ENCODE data around the gene DET1.
"Not testable (repeated sequence)": the region's sequence is repeated elsewhere in the genome, so short reads cannot be mapped to it uniquely, and the experiment has no call there.

DET1 gene

DNA sequence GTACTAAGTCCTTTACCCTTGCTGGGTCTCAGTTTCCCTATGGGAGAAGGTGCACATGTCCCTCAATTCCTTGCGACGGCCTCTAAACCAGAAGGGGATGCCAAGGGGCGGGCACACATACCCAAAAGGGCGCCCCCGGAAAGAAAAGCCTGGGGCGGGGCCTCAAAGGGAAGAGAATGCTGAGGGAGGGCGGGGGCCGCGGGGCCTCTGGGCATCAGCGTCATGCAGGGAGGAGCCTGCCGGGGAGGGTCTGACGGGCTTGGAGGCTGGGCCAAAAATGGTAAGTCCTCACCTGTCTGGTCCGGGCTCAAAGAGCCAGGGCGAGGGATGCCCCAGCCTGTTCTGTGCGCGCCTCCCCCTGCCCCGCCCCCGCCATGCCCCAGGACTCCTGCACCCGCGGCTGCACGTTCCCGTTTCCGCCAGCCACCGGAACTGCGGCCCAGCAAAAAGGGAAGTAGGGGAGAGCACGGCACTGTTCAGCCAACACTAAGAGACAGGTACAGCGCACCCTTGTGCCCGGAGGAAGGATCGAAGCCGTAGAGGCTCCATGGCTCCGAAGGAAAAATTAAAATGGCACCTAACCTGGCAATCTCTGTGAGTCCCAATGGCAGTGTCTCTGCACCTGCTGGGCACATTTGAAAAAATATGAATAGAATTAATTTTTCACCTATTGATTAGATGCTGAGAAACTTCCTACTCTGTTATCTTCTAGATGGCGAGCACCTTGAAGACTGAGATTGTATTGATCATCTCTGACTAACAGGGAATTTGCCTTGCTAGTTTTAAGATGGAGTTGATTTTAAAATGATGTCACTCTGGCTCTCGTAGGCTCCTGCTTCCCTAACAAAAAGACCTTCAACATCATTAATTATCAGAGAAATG, at the start of gene DET1:
Gene DET1 (minus strand): TSS at position 434 of the 882 bp plus-strand sequence. CDS start 14,976 bp downstream, outside the sequence.
- DNase-seq (ENCODE audit: low read depth in 2 of 2): peak; percentile 87 to 94

- DNase-seq (ENCODE audit: low read depth in 2 of 2): no peak
Observed at GRCh38 chr15:88591384-88591783, 44.9 kb upstream of the DET1 start.

DNA sequence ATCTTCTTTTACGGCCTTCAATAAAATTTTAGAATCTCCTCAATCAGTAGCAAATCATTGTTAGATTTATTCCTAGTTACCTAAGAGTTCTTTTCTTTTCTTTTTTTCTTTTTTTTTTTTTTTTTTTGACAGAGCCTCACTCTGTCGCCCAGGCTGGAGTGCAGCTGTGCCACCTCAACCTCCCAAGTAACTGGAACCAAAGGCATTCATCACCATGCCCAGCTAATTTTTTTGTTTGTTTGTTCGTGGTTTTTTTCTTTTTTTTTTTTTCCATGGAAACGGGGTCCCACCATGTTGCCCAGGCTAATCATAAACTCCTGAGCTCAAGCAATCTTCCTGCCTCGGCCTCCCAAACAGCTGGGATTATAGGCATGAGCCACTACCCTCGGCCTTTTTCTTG, 44.3 kb upstream of the DET1 start:
- DNase-seq (ENCODE audit: low read depth in 2 of 2): no peak

DNA sequence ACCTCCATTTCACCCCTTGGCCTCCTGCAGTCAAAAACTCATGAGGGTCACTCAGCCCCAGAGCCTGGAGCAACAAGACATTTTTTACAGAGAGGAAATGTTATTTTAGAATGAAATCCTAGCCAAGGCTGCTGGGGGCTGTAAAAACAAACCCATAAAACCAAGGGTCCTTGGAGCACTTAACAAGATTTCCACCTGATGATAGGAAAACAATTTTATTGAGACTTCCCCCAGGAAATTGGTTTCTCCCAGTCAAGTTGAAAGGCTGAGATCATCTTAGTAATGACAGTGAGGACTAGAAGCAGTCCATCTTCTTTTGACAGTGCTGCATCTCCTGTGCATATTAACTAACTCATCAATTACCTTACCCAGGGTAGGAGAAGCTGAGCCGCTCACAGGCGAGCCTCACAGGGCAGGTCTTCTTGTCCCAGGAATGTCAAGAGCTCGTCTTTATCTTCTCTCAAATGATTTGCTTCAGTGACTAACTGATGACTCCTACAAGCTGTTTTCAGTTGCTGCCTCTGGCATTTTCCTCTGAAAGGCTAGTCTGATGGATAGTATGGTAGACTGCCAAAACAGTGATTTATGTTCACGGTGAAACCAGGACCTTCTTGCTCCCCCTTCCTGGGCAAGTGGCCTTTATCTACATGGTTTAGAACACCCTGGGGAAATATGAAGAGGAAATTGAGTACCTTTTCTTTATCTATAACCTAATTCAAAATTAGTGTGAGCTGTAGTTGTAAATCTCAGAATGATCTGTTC, 40.1 kb upstream of the DET1 start:
- DNase-seq (ENCODE audit: low read depth in 2 of 2): no peak

GRCh38 chr15:88580532-88580931, 34.1 kb upstream of the DET1 start:
- DNase-seq (ENCODE audit: low read depth in 2 of 2): no peak

DNA sequence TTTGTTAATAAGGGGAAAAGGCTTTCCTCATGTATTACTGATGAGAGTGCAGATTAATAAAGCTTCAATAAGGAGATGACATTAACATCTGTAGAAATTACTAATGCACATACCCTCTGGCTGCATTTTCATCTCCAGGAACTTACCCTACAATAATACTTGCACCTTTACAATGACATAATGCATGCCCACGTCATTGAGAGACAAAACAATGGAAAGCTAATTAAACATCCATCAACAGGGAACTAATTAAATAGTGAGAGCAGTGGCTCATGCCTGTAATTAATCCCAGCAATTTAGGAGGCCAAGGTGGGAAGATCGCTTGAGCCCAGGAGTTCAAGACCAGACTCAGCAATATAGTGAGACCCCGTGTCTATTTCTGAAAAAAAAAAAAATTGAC, 32.8 kb upstream of the DET1 start:
- DNase-seq (ENCODE audit: low read depth in 2 of 2): no peak

DNA sequence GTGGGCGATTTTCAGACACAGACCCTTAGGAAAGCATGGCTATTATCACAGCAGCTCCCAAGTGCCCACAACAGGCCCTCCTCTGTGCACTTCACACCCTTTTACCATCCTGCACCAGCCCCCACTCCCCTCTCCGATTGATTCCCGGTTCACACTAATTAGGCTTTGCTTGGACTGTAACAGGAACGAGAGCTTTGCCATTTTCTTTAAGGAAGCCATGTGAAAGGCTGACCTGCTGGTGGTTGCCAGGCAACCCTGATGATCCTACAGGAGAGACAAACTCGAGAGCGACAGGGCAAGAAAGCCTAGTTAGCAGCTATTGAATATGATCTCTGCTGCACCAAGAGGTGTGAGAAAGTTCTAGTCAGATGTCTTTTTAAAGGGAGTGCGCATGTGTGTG, 28.2 kb upstream of the DET1 start:
- DNase-seq (ENCODE audit: low read depth in 2 of 2): no peak

- DNase-seq (ENCODE audit: low read depth in 2 of 2): no peak
Observed at GRCh38 chr15:88574077-88574476, 27.6 kb upstream of the DET1 start.

DNA sequence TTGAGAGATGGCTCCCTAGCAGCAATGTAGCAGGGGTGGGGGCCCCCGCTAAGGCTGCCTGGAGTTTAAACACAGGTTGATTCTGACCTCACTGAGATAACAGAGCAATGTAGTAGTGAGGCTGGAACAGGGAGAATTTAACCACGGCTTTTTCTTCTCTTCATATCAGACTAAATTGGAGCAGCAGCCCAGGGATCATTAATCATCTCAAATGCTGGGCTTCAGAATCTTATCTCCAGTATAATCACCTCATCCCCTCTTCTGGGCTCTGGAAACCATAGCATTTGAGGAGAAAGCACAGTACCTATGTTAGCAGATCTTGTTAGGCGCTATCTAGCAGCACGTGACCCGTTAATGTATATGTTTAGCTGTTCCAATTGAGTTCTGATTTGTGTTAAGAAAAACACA, 25.4 kb upstream of the DET1 start:
- DNase-seq (ENCODE audit: low read depth in 2 of 2): no peak

- no peak for DNase-seq (ENCODE audit: low read depth in 2 of 2)
Observed at GRCh38 chr15:88571153-88571851, 24.8 kb upstream of the DET1 start.

DNA sequence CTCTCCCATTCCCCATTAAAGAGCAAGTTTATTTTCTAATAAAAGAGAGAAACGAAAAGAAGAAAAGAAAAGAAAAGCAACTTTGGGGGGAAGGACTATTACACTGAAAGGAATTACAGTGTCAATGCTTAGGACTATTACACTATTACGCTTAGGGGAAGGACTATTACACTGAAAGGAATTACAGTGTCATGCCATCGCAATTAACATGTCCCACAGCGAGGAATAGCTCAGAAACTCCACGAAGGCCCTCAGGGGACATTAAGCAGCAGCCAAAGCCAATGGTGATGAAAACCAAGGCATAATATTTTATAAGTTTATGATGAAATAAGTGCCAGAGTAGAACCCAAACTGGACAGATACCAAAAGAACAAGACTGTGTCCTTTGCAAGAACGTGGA, 22.1 kb upstream of the DET1 start:
- no peak for DNase-seq (ENCODE audit: low read depth in 2 of 2)

GRCh38 chr15:88564741-88565140, 18.3 kb upstream of the DET1 start:
- no peak for DNase-seq (ENCODE audit: low read depth in 2 of 2)

- DNase-seq (ENCODE audit: low read depth in 2 of 2): no peak
Observed at GRCh38 chr15:88563638-88564037, 17.2 kb upstream of the DET1 start.

DNA sequence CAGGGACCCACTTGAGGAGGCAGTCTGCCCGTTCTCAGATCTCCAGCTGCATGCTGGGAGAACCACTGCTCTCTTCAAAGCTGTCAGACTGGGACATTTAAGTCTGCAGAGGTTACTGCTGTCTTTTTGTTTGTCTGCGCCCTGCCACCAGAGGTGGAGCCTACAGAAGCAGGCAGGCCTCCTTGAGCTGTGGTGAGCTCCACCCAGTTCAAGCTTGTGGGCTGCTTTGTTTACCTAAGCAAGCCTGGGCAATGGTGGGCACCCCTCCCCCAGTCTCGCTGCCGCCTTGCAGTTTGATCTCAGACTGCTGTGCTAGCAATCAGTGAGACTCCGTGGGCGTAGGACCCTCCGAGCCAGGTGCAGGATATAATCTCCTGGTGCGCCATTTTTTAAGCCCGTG, 13.1 kb upstream of the DET1 start:
- DNase-seq (ENCODE audit: low read depth in 2 of 2): not testable (repeated sequence)

DNA sequence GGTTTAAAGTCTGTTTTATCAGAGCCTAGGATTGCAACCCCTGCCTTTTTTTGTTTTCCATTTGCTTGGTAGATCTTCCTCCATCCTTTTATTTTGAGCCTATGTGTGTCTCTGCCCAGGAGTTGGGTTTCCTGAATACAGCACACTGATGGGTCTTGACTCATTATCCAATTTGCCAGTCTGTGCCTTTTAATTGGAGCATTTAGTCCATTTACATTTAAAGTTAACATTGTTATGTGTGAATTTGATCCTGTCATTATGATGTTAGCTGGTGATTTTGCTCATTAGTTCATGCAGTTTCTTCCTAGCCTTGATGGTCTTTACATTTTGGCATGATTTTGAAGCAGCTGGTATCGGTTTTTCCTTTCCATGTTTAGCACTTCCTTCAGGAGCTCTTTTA, 11.5 kb upstream of the DET1 start:
- DNase-seq (ENCODE audit: low read depth in 2 of 2): not testable (repeated sequence)

DNA sequence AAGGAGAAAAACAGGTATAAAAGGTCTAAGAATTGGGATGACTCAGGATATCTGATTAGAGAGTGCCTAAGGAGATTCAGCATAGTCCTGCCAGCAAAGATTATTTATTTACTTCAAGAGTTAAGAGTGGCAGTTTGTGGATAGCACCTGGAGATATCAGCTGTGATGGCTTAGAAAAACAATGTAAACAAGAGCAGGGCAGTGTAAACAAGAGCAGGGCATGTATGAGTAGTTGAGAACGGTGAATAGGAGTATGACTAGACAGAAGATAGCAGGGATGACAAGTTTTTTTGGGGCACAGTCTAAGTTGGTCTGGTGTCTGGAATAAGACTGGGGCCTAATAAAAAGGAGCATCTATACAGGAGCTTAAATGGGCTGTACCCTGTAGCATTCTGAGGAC, 1.5 kb upstream of the DET1 start:
- not testable (repeated sequence) for DNase-seq (ENCODE audit: low read depth in 2 of 2)

GRCh38 chr15:88545578-88546247, 768 bp downstream of the DET1 start:
- not testable (repeated sequence) for DNase-seq (ENCODE audit: low read depth in 2 of 2)

DNA sequence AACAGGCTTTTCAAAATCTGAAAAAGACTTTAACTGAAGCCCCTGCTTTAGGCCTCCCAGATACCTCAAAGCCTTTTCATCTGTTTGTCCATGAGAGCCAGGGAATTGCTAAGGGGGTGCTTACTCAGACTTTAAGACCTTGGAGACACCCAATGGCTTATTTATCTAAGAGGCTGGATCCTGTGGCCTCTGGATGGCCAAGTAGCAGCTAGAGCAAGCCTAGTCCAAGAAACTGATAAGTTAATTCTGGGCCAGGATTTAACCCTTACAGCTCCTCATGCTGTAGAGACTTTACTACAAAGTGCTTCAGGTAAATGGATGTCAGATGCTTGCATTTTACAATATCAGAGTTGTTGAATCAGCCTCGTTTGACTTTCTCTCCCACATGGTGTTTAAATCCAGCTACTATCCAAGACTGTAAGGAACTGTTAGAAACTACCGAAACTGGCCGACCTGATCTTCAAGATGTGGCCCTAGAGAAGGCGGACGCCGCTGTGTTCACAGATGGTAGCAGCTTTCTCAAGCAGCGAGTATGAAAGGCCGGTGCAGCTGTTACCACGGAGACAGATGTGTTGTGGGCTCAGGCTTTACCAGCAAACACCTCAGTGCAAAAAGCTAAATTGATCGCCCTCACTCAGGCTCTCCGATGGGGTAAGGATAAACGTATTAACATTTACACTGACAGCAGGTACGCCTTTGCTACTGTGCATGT, 3.3 kb downstream of the DET1 start:
- DNase-seq (ENCODE audit: low read depth in 2 of 2): no peak

- no peak for DNase-seq (ENCODE audit: low read depth in 2 of 2)
Observed at GRCh38 chr15:88542342-88542733, 4.1 kb downstream of the DET1 start.

DNA sequence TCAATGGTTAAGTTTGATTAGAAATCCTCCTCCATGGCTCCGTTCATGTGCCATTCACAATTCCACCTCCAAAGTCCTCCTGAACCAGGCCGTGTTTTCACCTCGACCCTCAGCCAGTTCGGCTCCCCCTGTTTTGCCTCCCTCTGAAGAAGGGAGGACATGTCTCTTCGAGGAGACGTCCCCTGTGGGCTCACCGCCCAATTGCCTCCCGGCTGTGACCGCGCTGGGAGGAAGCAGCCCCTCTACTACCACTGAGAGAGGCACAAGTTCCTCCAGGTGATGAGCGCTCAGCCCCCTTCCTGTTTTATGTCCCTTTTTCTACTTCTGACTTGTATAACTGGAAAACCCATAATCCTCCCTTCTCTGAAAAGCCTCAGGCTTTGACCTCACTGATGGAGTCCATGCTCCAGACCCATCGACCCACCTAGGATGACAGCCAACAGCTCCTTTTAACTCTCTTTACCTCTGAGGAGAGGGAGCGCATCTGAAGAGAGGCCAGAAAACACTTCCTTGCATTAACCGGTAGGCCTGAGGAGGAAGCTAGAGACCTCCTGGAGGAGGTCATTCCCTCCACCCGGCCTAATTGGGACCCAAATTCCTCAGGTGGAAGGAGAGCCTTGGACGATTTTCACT, 4.7 kb downstream of the DET1 start:
- DNase-seq (ENCODE audit: low read depth in 2 of 2): no peak

DNA sequence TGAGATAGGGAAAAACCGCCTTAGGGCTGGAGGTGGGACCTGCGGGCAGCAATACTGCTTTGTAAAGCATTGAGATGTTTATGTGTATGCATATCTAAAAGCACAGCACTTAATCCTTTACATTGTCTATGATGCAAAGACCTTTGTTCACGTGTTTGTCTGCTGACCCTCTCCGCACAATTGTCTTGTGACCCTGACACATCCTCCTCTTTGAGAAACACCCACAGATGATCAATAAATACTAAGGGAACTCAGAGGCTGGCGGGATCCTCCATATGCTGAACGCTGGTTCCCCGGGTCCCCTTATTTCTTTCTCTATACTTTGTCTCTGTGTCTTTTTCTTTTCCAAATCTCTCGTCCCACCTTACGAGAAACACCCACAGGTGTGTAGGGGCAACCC, 5.4 kb downstream of the DET1 start:
- DNase-seq (ENCODE audit: low read depth in 2 of 2): not testable (repeated sequence)

Data from stimulated activated CD4-positive, alpha-beta T cell treated with anti-CD3 and anti-CD28 coated beads, Interleukin-1b, Interleukin-23, amount 100 ng/mL, for 4 hours (primary cell).